Activated CD4-positive, CD25-positive, alpha-beta regulatory T cell treated with anti-CD3 and anti-CD28 coated beads, Interleukin-2, amount 50 U/mL, for 16 hours (primary cell): ENCODE measurements around the gene RAB10.
"Not testable (repeated sequence)": the region's sequence is repeated elsewhere in the genome, so short reads cannot be mapped to it uniquely, and the experiment has no call there.

Source experiments
- DNase-seq: peaks from one replicate; pipeline ENCODE4 v3.0.0-alpha.2; 2020; ENCODE audit warnings: low read depth, low spot score

The RAB10 gene

DNA sequence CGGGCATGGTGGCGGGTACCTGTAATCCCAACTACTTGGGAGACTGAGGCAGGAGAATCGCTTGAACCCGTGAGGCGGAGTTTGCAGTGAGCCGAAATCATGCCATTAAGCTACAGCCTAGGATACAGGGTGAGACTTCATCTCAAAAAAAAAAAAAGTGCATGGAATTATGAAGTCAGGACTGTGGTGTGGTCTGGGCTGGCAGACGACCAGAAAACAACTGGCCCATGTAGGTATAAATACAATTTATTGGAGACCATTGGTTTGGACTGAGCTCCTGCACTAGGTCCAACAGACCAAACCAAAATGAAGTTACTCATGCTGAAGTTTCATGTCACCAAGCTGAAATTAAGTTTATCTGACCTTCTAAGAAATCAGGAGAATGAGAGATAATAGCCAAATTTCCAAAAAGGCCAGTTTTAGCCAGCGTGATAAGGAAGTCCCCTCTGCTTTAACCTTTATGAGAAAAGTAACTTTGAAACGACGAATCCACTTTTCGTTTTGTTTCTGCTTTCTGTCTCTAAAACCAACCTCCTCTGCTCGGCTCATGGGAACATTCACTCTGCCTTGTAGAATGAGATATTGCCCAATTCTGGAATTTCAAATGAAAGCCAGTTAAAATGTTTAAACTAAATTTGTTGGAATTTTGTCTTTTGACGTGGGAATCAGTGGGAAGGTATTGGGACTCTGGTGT is 17.7 kb upstream of the RAB10 start:
- no peak for DNase-seq

DNA sequence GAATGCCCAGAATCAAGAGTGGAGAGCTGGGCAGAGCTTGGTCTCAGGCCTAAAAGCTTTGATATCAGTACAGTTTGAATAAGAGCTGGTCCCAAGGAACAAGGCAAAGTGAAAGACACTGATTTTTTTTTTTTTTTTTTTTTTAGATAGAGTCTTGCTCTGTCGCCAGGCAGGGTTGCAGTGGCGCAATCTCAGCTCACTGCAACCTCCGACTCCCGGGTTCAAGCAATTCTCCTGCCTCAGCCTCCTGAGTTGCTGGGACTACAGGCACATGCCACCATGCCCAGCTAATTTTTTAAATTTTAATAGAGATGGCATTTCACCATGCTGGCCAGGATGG is 17.2 kb upstream of the RAB10 start:
- DNase-seq, result not testable (repeated sequence)

DNA sequence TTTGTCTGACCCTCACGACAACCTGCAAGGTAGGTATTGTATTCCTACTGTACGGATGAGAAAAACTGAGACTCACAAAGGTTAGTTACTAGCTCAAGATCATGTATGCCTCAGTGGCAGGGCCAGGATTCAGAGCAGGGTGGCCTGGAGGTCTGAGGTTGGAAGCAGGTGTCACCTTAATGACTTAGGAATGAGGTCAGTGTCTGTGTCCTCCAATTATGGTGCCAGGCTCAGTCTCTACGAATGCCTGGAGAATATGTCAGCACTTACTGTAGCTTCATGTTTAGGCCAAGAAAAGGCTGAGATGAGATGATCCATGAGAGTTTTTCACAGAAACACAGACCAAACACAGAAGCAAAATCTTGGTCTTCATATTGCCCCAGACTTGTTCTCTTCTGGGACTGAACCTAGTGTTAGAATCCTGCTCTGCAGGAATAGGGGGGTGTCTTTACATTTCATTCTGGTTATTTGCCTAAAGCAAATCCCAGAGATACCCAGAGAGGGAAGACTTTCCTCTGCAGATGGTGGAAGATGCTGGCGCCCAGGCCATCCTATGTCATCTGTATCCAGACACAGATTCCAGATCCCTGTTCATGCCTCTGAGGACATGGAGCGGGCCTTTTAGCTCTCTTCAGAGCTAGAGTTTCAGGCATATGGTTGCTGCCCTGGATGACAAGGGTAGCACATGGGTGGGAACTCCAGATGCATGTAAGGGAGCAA is 16.3 kb upstream of the RAB10 start:
- no peak for DNase-seq

DNA sequence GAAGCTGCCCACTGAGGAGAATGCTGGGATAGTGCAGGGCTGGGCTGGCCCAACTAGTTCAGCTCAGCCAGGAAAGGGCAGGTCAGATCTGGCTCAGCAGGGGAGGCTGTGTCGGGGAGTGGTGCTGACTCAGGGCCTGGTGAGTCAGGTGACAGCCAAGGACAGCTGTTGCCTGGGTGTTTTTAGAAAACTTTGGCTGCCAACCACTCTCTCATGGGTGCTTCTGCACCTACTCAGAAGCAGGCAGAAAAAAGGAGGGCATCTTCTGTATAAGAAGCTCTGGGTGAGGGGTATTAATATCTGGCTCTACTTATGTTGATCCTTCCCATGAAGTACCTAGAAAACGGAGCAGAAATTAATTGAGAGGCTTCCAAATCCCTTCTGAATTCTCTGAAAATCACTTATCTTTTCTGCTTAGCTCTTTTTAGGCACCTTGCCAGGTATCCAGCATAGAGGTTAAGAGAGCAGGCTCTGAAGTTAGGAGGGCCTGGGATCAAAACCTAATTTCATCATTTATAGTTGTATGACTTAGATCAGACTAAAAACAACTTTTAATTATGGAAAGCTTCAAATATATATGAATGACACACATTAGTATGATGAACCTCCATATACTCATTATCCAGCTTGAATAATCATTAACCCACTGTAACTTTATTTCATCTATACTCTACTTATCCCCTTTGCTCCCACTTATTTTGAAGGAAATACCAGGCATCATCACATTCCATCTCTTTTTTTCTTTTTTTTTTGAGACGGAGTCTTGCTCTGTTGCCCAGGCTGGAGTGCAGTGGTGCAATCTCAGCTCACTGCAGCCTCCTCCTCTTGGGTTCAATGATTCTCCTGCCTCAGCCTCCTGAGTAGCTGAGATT is 15.5 kb upstream of the RAB10 start:
- DNase-seq, result no peak

DNA sequence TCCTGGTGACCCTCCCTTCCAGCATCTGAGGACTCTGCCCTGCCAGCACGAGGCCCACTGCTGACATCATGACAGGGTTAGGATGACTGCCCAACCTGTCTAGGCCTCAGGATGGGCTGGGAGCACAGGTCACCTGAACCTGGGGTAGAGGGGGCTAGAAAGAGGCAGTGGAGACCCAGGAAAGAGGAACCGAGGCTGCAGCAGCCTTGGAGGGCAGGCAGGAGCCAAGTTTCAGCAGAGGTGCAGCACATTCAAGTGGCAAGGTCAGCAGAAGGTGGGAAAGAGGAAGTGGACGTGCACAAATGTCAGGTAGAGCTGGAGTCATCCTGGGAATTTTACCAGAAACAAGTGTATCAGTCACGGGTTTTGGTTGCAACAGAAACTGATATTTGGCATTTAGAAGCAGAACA is 13.6 kb upstream of the RAB10 start:
- DNase-seq, result no peak

DNA sequence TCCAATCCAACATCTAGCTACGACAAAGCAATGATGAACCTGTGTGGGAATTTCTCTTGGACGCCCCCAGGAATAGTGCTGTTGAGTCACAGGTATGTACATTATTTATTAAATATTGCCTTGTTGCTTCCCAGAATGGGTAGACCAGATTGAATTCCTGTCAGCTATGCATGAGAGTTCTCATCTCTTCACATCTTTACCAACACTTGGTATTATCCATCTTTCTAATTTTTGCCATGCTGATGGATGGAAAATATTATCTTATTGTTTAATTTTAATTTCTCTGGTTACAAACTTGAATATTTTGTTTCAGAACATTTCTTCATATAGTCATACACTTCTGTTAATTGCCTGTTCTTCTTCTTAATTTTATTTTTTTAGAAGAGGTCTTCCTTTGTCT is 9.6 kb upstream of the RAB10 start:
- no peak for DNase-seq

DNA sequence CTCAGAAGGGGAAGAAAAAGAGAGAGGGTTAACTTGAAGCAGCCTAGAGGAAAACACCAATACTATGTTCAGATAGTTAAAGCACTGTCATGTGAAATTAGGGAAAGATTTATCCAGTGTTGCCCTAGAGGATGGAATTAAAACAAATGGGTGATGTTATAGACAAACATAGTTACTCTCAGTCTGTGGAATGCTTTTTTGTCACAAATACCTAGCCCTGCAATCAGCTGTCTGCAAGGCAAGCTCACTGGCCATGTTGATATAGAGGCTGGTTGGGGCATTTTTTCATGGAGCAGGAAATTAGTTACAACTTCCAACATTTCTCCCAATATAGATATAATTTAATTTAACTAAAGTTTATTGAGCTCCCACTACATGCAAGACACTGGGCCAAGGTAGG is 8.4 kb upstream of the RAB10 start:
- DNase-seq, result no peak

DNA sequence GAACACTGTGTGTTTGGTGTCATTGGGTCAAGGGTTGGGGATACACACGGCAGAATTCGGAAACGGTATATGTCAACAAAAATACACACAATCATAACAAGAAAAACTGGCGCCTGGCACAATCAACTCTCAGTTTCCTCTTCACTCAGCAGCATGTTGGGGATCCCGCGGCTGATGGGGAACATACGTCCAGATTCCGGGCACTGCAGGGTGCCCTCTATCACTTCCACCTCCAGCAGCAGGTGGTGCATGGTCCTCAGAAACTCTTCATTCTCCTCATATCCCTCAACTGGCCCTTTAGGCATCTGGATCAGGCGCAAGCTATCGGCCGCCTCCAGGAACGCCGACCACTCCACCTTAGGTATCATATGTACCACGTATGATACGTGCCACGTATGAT is 5.8 kb upstream of the RAB10 start:
- DNase-seq, result not testable (repeated sequence)

DNA sequence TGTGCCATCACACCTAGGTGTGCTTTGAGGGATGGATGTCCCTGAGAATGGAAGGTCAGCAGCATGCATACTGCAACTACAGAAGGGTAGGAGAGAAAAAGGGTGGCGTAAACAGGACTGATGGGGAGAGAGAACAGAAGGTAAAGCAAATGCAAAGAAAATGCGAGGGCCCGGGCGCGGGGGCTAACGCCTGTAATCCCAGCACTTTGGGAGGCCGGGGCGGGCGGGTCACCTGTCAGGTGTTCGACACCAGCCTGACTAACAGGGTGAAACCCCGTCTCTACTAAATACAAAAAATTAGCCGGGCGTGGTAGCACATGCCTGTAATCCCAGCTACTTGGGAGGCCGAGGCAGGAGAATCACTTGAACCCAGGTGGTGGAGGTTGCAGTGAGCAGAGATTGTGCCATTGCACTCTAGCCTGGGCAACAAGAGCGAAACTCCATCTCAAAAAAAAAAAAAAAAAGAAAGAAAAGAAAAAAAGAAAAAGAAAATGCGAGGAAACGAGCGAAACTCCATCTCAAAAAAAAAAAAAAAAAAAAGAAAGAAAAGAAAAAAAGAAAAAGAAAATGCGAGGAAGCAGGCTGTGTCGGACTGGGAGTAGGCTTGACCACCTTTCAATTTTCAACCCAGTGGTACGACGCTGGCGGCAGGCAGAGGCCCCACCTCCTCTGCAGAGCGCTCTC is 1.2 kb upstream of the RAB10 start:
- DNase-seq, result not testable (repeated sequence)

DNA sequence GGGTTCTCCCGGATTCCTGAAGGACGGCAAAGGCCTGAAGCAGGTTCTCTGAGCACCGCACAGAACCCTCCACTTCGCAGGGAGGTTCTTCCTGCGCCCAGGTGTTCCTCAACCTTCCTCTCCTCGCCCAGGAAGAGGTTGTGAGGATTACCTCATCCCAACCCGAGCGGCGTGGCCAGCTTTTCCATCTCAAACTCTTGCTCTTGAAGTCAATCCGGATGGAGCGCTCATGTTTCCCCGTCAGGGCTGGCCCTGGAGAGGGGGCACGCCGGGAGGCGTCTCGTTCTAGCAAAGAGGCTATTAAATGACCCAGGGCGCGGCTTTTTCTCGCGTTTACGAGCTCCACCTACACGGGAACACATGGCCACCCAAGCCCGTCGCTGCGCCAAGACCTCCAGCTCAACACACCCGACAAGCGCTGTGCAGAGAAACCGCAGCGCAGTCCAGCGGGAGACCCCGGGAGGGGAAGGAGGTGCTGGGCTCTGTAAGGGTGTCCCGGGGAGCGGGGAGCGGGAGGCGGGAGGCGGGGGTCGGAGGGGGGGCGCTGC is 540 bp upstream of the RAB10 start:
- no peak for DNase-seq

DNA sequence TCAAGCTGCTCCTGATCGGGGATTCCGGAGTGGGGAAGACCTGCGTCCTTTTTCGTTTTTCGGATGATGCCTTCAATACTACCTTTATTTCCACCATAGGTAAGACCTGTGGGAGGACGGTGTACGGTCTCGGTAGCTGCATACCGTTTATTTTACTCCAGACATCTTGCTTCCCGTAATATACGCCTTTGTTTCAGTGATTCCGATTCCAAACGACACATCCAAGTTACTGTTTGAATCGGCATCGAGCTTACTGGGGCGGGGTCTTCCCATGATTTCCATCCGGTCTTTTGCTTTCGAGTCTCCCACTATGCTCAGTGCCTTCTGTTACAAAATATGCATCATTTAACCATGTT is 731 bp downstream of the RAB10 start:
- no peak for DNase-seq

DNA sequence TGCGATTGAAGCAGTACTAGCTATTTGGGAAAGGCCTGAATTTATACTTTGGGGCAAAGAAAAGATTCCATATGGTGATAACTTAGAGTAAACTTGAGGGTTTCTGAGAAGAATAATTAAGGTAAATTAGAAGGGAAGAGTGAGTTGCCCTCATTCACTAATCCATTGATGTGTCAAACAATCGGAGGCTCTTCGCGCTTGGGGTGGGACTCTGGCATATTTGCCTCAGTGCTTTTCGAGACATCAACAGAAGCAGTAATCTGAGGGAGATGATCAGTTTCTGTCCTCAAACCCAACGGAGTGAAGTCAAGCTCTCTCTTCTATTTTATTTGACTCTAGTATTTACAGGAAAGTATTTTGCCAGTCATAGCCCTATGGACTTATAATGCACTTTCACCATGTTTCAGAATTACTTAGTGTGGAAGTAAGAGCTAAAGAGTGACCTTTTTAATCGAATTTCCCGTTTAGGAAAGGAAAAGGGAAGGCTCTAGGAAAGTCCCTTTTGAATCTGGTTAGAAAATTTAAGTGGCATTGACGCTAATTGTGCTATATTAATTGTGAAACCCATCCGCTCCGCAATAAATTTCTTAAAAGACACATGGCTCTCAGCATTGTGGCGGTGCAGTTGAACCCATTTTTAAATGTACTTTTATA is 1.3 kb downstream of the RAB10 start:
- no peak for DNase-seq

DNA sequence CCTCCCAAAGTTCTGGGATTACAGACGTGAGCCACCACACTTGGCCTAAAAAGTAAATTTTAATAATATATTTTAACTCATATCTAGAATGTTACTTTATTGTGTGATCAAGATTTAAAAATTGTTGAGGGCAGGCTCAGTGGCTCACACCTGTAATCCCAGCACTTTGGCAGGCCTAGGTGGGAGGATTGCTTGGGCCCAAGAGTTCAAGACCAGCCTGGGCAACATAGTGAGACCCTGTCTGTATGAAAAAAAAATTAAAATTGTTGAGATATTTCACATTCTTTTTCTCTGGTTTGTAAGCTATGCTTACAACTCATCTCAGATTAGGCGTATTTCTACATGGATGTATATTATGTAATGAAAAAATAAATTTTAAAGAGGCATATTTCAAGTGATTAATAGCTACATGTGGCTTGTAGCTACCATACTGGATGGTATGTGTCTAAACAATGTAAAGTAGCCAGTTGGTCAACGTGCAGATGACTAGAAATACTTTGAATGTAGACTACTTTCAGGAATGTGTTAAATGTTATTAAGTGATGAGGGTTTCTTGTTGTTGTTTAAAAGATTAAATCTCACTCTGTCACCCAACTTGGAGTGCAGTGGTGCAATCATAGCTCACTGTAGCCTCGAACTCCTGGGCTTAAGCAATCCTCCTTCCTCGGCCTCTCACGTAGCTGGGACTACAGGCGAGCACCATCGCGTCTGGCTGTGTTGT is 5.9 kb downstream of the RAB10 start:
- DNase-seq, result no peak

DNA sequence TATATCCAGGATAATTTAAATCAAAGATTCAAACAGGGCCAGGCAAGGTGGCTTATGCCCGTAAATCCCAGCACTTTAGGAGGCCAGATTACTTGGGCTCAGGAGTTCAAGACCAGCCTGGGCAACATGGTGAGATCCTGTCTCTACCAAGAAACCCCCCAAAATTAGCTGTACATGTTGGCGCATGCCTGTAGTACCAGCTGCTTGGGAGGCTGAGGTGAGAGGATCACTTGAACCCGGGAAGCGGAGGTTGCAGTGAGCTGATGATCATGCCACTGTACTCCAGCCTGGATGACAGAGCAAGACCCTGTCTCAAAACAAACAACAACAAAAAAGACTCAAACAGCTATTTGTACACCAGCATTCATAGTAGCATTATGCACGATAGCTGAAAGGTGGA is 9.2 kb downstream of the RAB10 start:
- no peak for DNase-seq

DNA sequence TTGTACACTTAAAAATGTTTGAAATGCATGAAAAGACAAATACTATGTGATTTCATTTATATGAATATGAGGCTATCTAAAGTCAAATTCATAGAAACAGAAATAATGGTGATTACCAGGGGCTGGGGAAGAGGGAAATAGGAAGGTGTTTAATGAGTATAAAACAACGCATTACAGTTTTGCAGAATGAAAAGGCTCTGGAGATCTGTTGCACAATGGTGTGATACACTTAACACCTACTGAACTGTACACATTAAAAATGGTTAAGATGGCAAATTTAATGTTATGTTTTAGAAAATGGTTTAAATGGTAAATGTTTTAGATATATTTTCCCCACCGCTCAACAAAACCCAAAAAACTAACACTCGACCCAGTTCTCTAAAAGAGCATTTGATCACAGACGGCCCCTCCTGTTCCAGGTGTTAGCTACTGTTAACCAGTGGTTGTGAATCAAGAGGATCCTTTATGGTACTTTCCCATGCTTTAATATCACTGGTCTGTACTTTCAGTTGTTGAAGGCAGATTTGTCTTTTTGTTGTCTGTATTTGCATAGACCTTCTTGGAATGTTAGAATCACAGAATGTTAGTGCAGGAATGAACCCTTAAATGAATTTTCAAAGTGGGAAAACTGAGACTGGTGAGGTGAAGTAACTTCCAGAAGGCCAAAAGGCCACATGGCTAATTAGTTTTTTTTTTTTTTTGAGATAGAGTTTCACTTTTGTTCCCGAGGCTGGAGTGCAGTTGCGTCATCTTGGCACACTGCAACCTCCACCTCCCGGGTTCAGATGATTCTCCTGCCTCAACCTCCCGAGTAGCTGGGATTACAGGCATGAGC is 10.2 kb downstream of the RAB10 start:
- no peak for DNase-seq

DNA sequence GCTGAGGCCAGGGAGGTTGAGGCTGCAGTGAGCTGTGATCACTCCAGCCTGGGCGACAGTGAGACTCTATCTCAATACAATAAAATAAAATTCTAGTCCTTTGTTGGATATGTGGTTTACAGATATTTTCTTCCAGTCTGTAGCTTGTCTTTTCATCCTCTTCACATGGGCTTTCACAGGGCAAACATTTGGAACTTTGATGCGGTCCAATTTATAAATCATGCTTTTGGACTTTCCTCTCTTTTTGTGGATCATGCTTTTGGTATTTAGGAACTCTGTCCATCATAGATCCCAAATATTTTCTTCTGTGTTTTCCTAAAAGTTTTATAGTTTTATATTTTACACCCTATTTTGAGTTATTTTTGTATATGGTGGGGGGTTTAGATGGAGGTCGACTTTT is 14.9 kb downstream of the RAB10 start:
- no peak for DNase-seq

DNA sequence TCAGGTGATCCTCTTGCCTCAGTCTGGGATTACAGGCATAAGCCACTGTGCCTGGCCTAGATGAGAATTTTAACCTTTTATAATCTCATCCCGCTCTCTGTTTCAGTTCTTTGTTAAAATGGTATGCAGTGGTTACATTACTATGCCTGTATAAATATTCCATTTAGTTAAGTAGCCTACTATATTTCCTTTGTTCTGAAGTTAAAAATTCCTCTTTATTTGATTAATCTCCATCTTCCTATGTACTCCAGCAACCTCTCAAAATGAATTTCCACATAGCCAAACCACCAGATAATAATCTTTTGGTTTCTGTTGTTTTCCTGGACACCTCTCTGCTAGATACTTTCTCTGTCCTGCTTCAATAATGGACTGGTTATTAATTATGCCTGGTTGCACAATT is 15.8 kb downstream of the RAB10 start:
- no peak for DNase-seq

DNA sequence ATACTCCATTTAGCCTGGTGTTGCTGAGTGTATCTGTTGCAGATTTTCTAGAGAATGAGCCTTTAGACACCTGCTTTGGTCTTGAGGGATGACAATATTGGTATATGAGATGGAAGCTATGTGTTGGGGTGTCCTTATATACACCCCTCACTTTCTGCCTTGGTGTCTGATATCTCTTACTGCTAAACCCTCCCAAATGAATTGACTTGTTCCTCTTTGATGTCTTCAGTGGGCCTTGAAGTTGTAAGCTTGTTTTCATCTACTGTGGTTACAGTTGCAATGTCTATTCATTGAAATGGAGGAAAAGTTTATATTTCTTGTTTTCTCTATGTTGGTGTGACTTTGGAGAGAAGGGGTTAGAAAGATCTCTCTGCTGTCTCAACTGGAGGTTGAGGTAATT is 18.9 kb downstream of the RAB10 start:
- no peak for DNase-seq

DNA sequence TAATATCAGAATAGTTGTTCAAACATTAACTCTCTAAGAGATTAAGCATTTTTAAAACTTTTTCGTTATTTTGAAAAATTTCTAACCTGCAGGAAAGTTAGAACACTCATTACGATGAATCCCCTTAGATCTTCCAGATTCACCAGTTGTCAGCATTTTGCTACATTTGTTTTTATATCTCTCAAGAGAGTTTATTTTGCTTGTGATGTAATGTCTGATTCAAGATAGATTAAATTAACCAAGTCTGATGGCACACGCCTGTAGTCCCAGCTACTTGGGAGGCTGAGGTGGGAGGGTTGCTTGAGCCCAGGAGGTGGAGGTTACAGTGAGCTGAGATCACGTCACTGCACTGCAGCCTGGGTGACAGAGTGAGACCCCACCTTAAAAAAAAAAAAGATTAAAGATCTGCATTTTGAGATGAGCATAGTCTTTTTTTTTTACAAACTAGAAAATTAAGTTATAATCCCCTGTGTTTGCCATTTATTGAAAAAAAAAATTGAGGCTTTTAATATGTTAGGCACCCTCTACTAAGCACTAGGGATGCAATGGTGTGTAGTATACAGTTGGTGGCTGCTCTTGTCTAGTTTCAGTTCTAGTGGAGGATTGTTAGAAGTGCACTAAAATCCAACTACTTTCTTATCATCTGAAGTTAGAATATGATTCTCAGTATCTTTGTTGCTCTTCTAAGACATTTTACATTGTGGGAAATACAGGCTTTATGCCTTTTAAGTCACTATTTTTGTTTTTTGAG is 20.9 kb downstream of the RAB10 start:
- DNase-seq, result no peak
